A673 (cell line): ENCODE measurements around the gene XAGE5. TPM values are rescaled to one million over a fixed set of nuclear protein-coding genes. Genes with fewer than 3 reads are reported as not detected.
"Not testable (repeated sequence)": the region's sequence is repeated elsewhere in the genome, so short reads cannot be mapped to it uniquely, and the experiment has no call there.

Experiments
- BruUV-seq: library from RNA; stranded (reverse); fragments of 400-500 nt; replicated peaks from 2 replicates; lab custom pipeline; 2021; lab: Mats Ljungman, UMichigan
- CTCF ChIA-PET: fragments of 300-600 bp; sonication (Branson Sonifier 250); formaldehyde crosslinking; loops from one replicate; lab custom pipeline; 2022; ENCODE audit warnings: antibody characterized with exemption; lab: Charles Lee
- POLR2A ChIA-PET: fragments of 300-600 bp; sonication (Branson Sonifier 250); formaldehyde crosslinking; loops from one replicate; lab custom pipeline; 2022; ENCODE audit warnings: antibody characterized with exemption; ENCODE audit not compliant: low non-redundant PET; lab: Charles Lee
- DNase-seq: peaks from one replicate; pipeline ENCODE4 v3.0.0-alpha.2; 2015; ENCODE audit warnings: low spot score
- H3K27ac ChIP-seq: fragments of 200-600 bp; sonication (generic); 2 replicates; pipeline ENCODE4 v1.5.1; 2016; ENCODE audit warnings: mixed run types, low read depth, mild to moderate bottlenecking, mixed read lengths, antibody characterized with exemption, low read length; ENCODE audit not compliant: poor library complexity, severe bottlenecking
- H3K27me3 ChIP-seq: fragments of 200-600 bp; sonication (generic); replicated peaks from 2 replicates; pipeline ENCODE4 v1.6.1; 2017; ENCODE audit warnings: mixed run types, low read depth, mild to moderate bottlenecking, mixed read lengths, antibody characterized with exemption, low read length; ENCODE audit not compliant: insufficient read depth, poor library complexity
- H3K36me3 ChIP-seq: fragments of 200-600 bp; sonication (generic); 2 replicates; pipeline ENCODE4 v1.6.1; 2016; ENCODE audit warnings: mixed run types, mild to moderate bottlenecking, mixed read lengths, antibody characterized with exemption, low read length; ENCODE audit not compliant: insufficient read depth, poor library complexity, severe bottlenecking
- H3K4me1 ChIP-seq: fragments of 200-600 bp; sonication (generic); 2 replicates; pipeline ENCODE4 v1.6.1; 2017; ENCODE audit warnings: mixed run types, mild to moderate bottlenecking, mixed read lengths, antibody characterized with exemption, low read length; ENCODE audit not compliant: insufficient read depth, poor library complexity, severe bottlenecking
- H3K4me3 ChIP-seq: fragments of 200-600 bp; sonication (generic); 2 replicates; pipeline ENCODE4 v1.5.1; 2016; ENCODE audit warnings: low read depth, mixed run types, mild to moderate bottlenecking, mixed read lengths, low read length; ENCODE audit not compliant: poor library complexity, severe bottlenecking
- H3K9me3 ChIP-seq: fragments of 200-600 bp; sonication (generic); 2 replicates; pipeline ENCODE4 v1.6.1; 2016; ENCODE audit warnings: mixed run types, low read depth, mild to moderate bottlenecking, mixed read lengths, antibody characterized with exemption, low read length; ENCODE audit not compliant: poor library complexity, severe bottlenecking
- CTCF ChIP-seq: fragments of 300-800, 200-600 bp; sonication (generic); conservative IDR thresholded peaks from 2 replicates; pipeline ENCODE4 v1.5.1; 2017; ENCODE audit warnings: low read depth, mild to moderate bottlenecking, antibody characterized with exemption, low read length, moderate library complexity, mixed read lengths
- EZH2 ChIP-seq: fragments of 200-600 bp; sonication (generic); IDR thresholded peaks from 2 replicates; pipeline ENCODE4 v1.6.1; 2017; ENCODE audit warnings: borderline replicate concordance, low read depth, mild to moderate bottlenecking, mixed read lengths, antibody characterized with exemption, low read length; ENCODE audit not compliant: poor library complexity, severe bottlenecking
- intact Hi-C: fragments of 100-400 bp; cut with micrococcal nuclease; formaldehyde crosslinking; loops from one replicate; pipeline ENCODE4 v1.10.0; 2022; ENCODE audit not compliant: unreplicated experiment
- total RNA-seq: library from RNA; stranded (reverse); gene quantifications from 2 replicates; pipeline ENCODE4 v1.2.3, GENCODE V29; 2021

The XAGE5 gene
- total RNA-seq, 1 experiment from 2014 or later, result not detected

GRCh38 chrX:52830551-52830950 is 19.5 kb downstream of the XAGE5 start:
- ChIA-PET POLR2A (no interaction called here), CTCF (no interaction called here)
- no peaks in the 10 kb centered on the region for H3K27me3 ChIP-seq
- TF ChIP-seq EZH2 (no peak), CTCF (no peak)
- no peaks in the 10 kb centered on the region for H3K9me3 ChIP-seq
- H3K4me3 ChIP-seq, result no peak overlapping the region
- DNase-seq, result no peak
- H3K27ac ChIP-seq, result no peak overlapping the region
- no peaks in the 10 kb centered on the region for H3K4me1 ChIP-seq
- intact Hi-C loops, result no loop called here
- H3K36me3 ChIP-seq, result no peaks in the 10 kb centered on the region
- no TSS peak for BruUV-seq

- Histone ChIP-seq H3K36me3 (no peaks in the 10 kb centered on the region), H3K9me3 (no peaks in the 10 kb centered on the region), H3K27me3 (no peaks in the 10 kb centered on the region), H3K4me3 (no peak overlapping the region), H3K27ac (no peak overlapping the region), H3K4me1 (no peaks in the 10 kb centered on the region)
- BruUV-seq, result no TSS peak
- CTCF ChIA-PET, result no interaction called here
- no peak for DNase-seq
- POLR2A ChIA-PET, result no interaction called here
- TF ChIP-seq EZH2, result no peak
- no peak for TF ChIP-seq CTCF
- intact Hi-C loops, result no loop called here
These were observed 28.1 kb downstream of the XAGE5 start for GRCh38 chrX:52839137-52839536.

- H3K4me1 ChIP-seq, POLR2A ChIA-PET, H3K27me3 ChIP-seq, H3K4me3 ChIP-seq, BruUV-seq, H3K9me3 ChIP-seq, H3K36me3 ChIP-seq, H3K27ac ChIP-seq, DNase-seq, CTCF ChIA-PET, intact Hi-C loops: not testable (repeated sequence)
These were observed 32.5 kb downstream of the XAGE5 start for GRCh38 chrX:52843619-52844018.

- ChIA-PET POLR2A (no interaction called here), CTCF (no interaction called here)
- H3K27ac ChIP-seq, result no peak overlapping the region
- H3K9me3 ChIP-seq, result no peaks in the 10 kb centered on the region
- no peak for TF ChIP-seq CTCF
- TF ChIP-seq EZH2, result no peak
- intact Hi-C loops, result no loop called here
- no peak overlapping the region for H3K4me3 ChIP-seq
- DNase-seq, result no peak
- no peaks in the 10 kb centered on the region for H3K4me1 ChIP-seq
- H3K36me3 ChIP-seq, result no peaks in the 10 kb centered on the region
- H3K27me3 ChIP-seq, result peaks cover 5% of the 10 kb centered on the region
- BruUV-seq, result no TSS peak
These were observed 41.2 kb downstream of the XAGE5 start for GRCh38 chrX:52852110-52852860.

GRCh38 chrX:52856991-52857525 is 46.0 kb downstream of the XAGE5 start:
- intact Hi-C loops, H3K4me3 ChIP-seq, H3K9me3 ChIP-seq, BruUV-seq, H3K27ac ChIP-seq, POLR2A ChIA-PET, CTCF ChIA-PET, H3K4me1 ChIP-seq, DNase-seq, H3K36me3 ChIP-seq: not testable (repeated sequence)
- peaks cover 12% of the 10 kb centered on the region for H3K27me3 ChIP-seq
